Pancreas (tissue), 10 donors: Measurements from ENCODE around the gene ARL8B. TPM values are rescaled to one million over a fixed set of nuclear protein-coding genes. Genes with fewer than 3 reads are reported as not detected.
A peak's percentile ranks its signal among the peaks of the same experiment; 100 is the strongest.

Experiments used
- ATAC-seq, 4 donors: fragments of 200-7000 bp; cut with Tn5 transposase; one replicate each; pipeline versions ENCODE4 v1.8.0 to v1.9.1; 2020; ENCODE audit warnings: mild to moderate bottlenecking in 4 of 4, moderate library complexity in 4 of 4
- DNase-seq, 6 donors: peaks; one replicate each; pipeline ENCODE4 v3.0.0-alpha.2; 2020
- FAIRE-seq: peaks from 2 replicates; lab custom pipeline; 2012; peaks lifted over from hg19 to GRCh38; lab: Jason Lieb, UNC
- H3K27ac ChIP-seq, 4 donors: fragments of 200-600 bp; sonication (generic); 1 replicate in 3 of 4; 2 replicates in 1 of 4; pipeline versions ENCODE4 v1.5.0 to v1.8.0; 2020
- H3K27me3 ChIP-seq, 4 donors: fragments of 200-600 bp; one replicate each; pipeline ENCODE4 v1.8.0; 2021
- H3K36me3 ChIP-seq, 3 donors: fragments of 200-600 bp; sonication (generic) in 1 of 3; one replicate each; pipeline versions ENCODE4 v1.5.0 to v1.8.0; 2020 to 2021
- H3K4me1 ChIP-seq, 3 donors: fragments of 200-600 bp; one replicate each; pipeline ENCODE4 v1.8.0; 2021
- H3K4me3 ChIP-seq, 4 donors: fragments of 200-600 bp; sonication (generic) in 2 of 4; one replicate each; pipeline versions ENCODE4 v1.5.0 to v1.8.0; 2020 to 2021
- H3K9me3 ChIP-seq, 4 donors: fragments of 200-600 bp; one replicate each; pipeline ENCODE4 v1.8.0; 2021
- CTCF ChIP-seq, 4 donors: fragments of 200-600 bp; sonication (generic) in 3 of 4; IDR thresholded peaks; one replicate each; pipeline versions ENCODE4 v1.5.0 to v1.8.0; 2021; ENCODE audit warnings: antibody characterized with exemption in 4 of 4
- WGBS, 2 donors: extraction: QIAGEN DNeasy Blood & Tissue Kit; methylation state at CpG; one replicate each; pipeline ENCODE4 v1.1.7; 2013; 5-methylcytosine and 5-hydroxymethylcytosine counted together
- intact Hi-C, 3 donors: fragments of 100-400 bp; cut with DNase I; formaldehyde crosslinking; loops; one replicate each; pipeline versions ENCODE4 v1.11.1 to v1.14.2; 2022
- polyA plus RNA-seq, 2 donors: library from polyadenylated mRNA; stranded (reverse); fragments of 200-250 nt; gene quantifications; one replicate each; pipeline ENCODE4 v1.2.3, GENCODE V29; 2013
- total RNA-seq, 6 donors: library from RNA; stranded (reverse); fragmentation: NEBNext Ultra II Directional in 4 of 6; extraction: Animal tissue kit (Norgen Biotek cat#: 25700) in 4 of 6; gene quantifications; one replicate each; pipeline versions ENCODE4 v1.2.1 to v1.2.4, GENCODE V29; 2021 to 2023
- donor health status: healthy with polysubstance abuse.
- donor health status: DM: no; HTN: no; CAD: no; lungs with moderate emphysema.
- donor health status: DM: no; HTN: no; CAD: no.
- donor health status: control.
- donor health status: control.
- donor health status: Bipolar disorder and iron deficiency.
- donor health status: DM: yes; HTN: yes; CAD: no.
- donor health status: DM: no; HTN: no; CAD: no.
- donor health status: DM: no; HTN: no; CAD: no.
- donor health status: DM: yes; HTN: yes; CAD: no.

ARL8B gene
- total and polyA plus RNA-seq, 8 donors, result 14.6 to 31.9 (median 24.4) TPM

GRCh38 chr3:5217824-5218595 lies 95.9 kb downstream of the ARL8B start:
- Histone ChIP-seq H3K27ac (no peak overlapping the region), H3K4me3 (no peak overlapping the region), H3K27me3 (no peaks in the 10 kb centered on the region), H3K9me3 (no peaks in the 10 kb centered on the region), H3K4me1 (no peaks in the 10 kb centered on the region), H3K36me3 (peaks cover 0 to 49% (median 25%) of the 10 kb centered on the region in 3 donors)
- intact Hi-C loops, result no loop called here
- ATAC-seq, result peak in 2 of 4 donors; percentile 11 to 34
- no peak for TF ChIP-seq CTCF (IDR thresholded peaks at IDR 0.05)
- 70 to 75% methylated on average over 9 of the region's 9 CpGs for WGBS, 2 donors
- peak in 1 of 6 donors; percentile 14 for DNase-seq
- no peak for FAIRE-seq

GRCh38 chr3:5218815-5219214 lies 96.7 kb downstream of the ARL8B start:
- no peak for DNase-seq
- Histone ChIP-seq H3K4me1 (no peaks in the 10 kb centered on the region), H3K27me3 (no peaks in the 10 kb centered on the region), H3K27ac (no peak overlapping the region), H3K36me3 (peaks cover 0 to 41% (median 25%) of the 10 kb centered on the region in 3 donors), H3K4me3 (no peak overlapping the region), H3K9me3 (no peaks in the 10 kb centered on the region)
- intact Hi-C loops, result no loop called here
- FAIRE-seq, result no peak
- 84 to 86% methylated on average over 5 of the region's 5 CpGs for WGBS, 2 donors
- ATAC-seq, result no peak
- no peak for TF ChIP-seq CTCF (IDR thresholded peaks at IDR 0.05)

- 86 to 92% methylated on average over 4 of the region's 4 CpGs for WGBS, 2 donors
- FAIRE-seq, result no peak
- H3K27ac ChIP-seq, result no peak overlapping the region
These were observed 97.1 kb downstream of the ARL8B start for GRCh38 chr3:5219216-5219615.

GRCh38 chr3:5220193-5220592 lies 98.1 kb downstream of the ARL8B start:
- H3K9me3 ChIP-seq, result no peaks in the 10 kb centered on the region
- no peak for TF ChIP-seq CTCF (IDR thresholded peaks at IDR 0.05)
- no peak overlapping the region for H3K4me3 ChIP-seq
- no peaks in the 10 kb centered on the region for H3K27me3 ChIP-seq
- FAIRE-seq (no peak), ATAC-seq (peak in 1 of 4 donors; percentile 18), DNase-seq (no peak)
- WGBS, 2 donors, result 62 to 65% methylated on average over 5 of the region's 5 CpGs
- intact Hi-C loops, result no loop called here
- H3K36me3 ChIP-seq, result peaks cover 0 to 29% (median 19%) of the 10 kb centered on the region in 3 donors
- H3K27ac ChIP-seq, result no peak overlapping the region
- H3K4me1 ChIP-seq, result no peaks in the 10 kb centered on the region

More at GRCh38 chr3:5219216-5219615, 97.1 kb downstream of the ARL8B start:
- no peak for ATAC-seq
- no peak for DNase-seq
- H3K27me3 ChIP-seq, result no peaks in the 10 kb centered on the region
- H3K4me1 ChIP-seq, result no peaks in the 10 kb centered on the region
- intact Hi-C loops, result no loop called here
- H3K4me3 ChIP-seq, result no peak overlapping the region
- H3K36me3 ChIP-seq, result peaks cover 0 to 37% (median 25%) of the 10 kb centered on the region in 3 donors
- no peak for TF ChIP-seq CTCF (IDR thresholded peaks at IDR 0.05)
- H3K9me3 ChIP-seq, result no peaks in the 10 kb centered on the region
